ENCODE data around the gene UBE2G2. TPM values are rescaled to one million over a fixed set of nuclear protein-coding genes. Genes with fewer than 3 reads are reported as not detected.

Gene UBE2G2
- total and polyA plus RNA-seq, 2 experiments from 2014 or later = 55.2 to 61.6 TPM

- no peak overlapping the region for H3K4me2 ChIP-seq
- H3K4me3 ChIP-seq = no peak overlapping the region
- TF ChIP-seq EZH2phosphoT487 (IDR thresholded peaks at IDR 0.05; ENCODE audit: low read depth, severe bottlenecking, unreplicated experiment) = no peak
- no peak for TF ChIP-seq CTCF (IDR thresholded peaks at IDR 0.05; ENCODE audit: poor library complexity)
- TF ChIP-seq EZH2 (IDR thresholded peaks at IDR 0.05; ENCODE audit: borderline replicate concordance) = no peak
- H3K27ac ChIP-seq = no peak overlapping the region
- no peaks in the 10 kb centered on the region for H4K20me1 ChIP-seq (ENCODE audit: insufficient read depth, poor library complexity, severe bottlenecking)
- DNase-seq (ENCODE audit: low spot score) = no peak
- no peaks in the 10 kb centered on the region for H3K9me3 ChIP-seq (ENCODE audit: low read depth)
- WGBS (ENCODE audit: low lambda C conversion rate, missing lambda C conversion rate) = 93% methylated on average over 8 of the region's 8 CpGs
- no peaks in the 10 kb centered on the region for H3K36me3 ChIP-seq (replicated peaks; ENCODE audit: insufficient read depth, low read depth)
- no peaks in the 10 kb centered on the region for H3K27me3 ChIP-seq
- no peaks in the 10 kb centered on the region for H3K79me2 ChIP-seq
- H3K9me2 ChIP-seq (replicated peaks; ENCODE audit: insufficient read depth) = no peaks in the 10 kb centered on the region
- H3K4me1 ChIP-seq (ENCODE audit: insufficient read depth) = no peaks in the 10 kb centered on the region
- no peak overlapping the region for H2AFZ ChIP-seq
Measured at GRCh38 chr21:44736291-44737004, 65.2 kb downstream of the UBE2G2 start.

GRCh38 chr21:44735821-44736220 lies 65.8 kb downstream of the UBE2G2 start:
- H3K36me3 ChIP-seq (replicated peaks; ENCODE audit: insufficient read depth, low read depth) = no peaks in the 10 kb centered on the region
- WGBS (ENCODE audit: low lambda C conversion rate, missing lambda C conversion rate) = 89% methylated on average over 6 of the region's 6 CpGs
- no peak for DNase-seq (ENCODE audit: low spot score)
- H3K27me3 ChIP-seq = no peaks in the 10 kb centered on the region
- H3K4me3 ChIP-seq = no peak overlapping the region
- no peaks in the 10 kb centered on the region for H3K9me2 ChIP-seq (replicated peaks; ENCODE audit: insufficient read depth)
- no peak overlapping the region for H3K27ac ChIP-seq
- no peaks in the 10 kb centered on the region for H3K4me1 ChIP-seq (ENCODE audit: insufficient read depth)
- no peak for TF ChIP-seq EZH2 (IDR thresholded peaks at IDR 0.05; ENCODE audit: borderline replicate concordance)
- no peak for TF ChIP-seq EZH2phosphoT487 (IDR thresholded peaks at IDR 0.05; ENCODE audit: low read depth, severe bottlenecking, unreplicated experiment)
- no peak for TF ChIP-seq CTCF (IDR thresholded peaks at IDR 0.05; ENCODE audit: poor library complexity)
- H3K79me2 ChIP-seq = no peaks in the 10 kb centered on the region
- no peak overlapping the region for H3K4me2 ChIP-seq
- H2AFZ ChIP-seq = no peak overlapping the region
- no peaks in the 10 kb centered on the region for H3K9me3 ChIP-seq (ENCODE audit: low read depth)
- no peaks in the 10 kb centered on the region for H4K20me1 ChIP-seq (ENCODE audit: insufficient read depth, poor library complexity, severe bottlenecking)

- no peaks in the 10 kb centered on the region for H3K9me2 ChIP-seq (replicated peaks; ENCODE audit: insufficient read depth)
- H3K27ac ChIP-seq = no peak overlapping the region
- H3K4me1 ChIP-seq (ENCODE audit: insufficient read depth) = no peaks in the 10 kb centered on the region
- no peaks in the 10 kb centered on the region for H3K9me3 ChIP-seq (ENCODE audit: low read depth)
- H3K4me2 ChIP-seq = no peak overlapping the region
- 96% methylated on average over 17 of the region's 17 CpGs for WGBS (ENCODE audit: low lambda C conversion rate, missing lambda C conversion rate)
- no peaks in the 10 kb centered on the region for H4K20me1 ChIP-seq (ENCODE audit: insufficient read depth, poor library complexity, severe bottlenecking)
- H3K36me3 ChIP-seq (replicated peaks; ENCODE audit: insufficient read depth, low read depth) = no peaks in the 10 kb centered on the region
- no peaks in the 10 kb centered on the region for H3K27me3 ChIP-seq
- no peak for TF ChIP-seq CTCF (IDR thresholded peaks at IDR 0.05; ENCODE audit: poor library complexity)
- TF ChIP-seq EZH2phosphoT487 (IDR thresholded peaks at IDR 0.05; ENCODE audit: low read depth, severe bottlenecking, unreplicated experiment) = no peak
- no peak for DNase-seq (ENCODE audit: low spot score)
- H3K4me3 ChIP-seq = no peak overlapping the region
- no peaks in the 10 kb centered on the region for H3K79me2 ChIP-seq
- H2AFZ ChIP-seq = no peak overlapping the region
Measured at GRCh38 chr21:44734841-44735240, 66.8 kb downstream of the UBE2G2 start.
